Mesodermal cell (in vitro differentiated cells): ENCODE results near the gene CECR2.
"Not testable (repeated sequence)": the region's sequence is repeated elsewhere in the genome, so short reads cannot be mapped to it uniquely, and the experiment has no call there.

Experiments
- H3K27ac ChIP-seq: 2 replicates; pipeline ENCODE4 v1.7.0; 2013; ENCODE audit warnings: mild to moderate bottlenecking, low read depth, low read length, moderate library complexity; ENCODE audit not compliant: severe bottlenecking
- H3K36me3 ChIP-seq: 2 replicates; pipeline ENCODE4 v1.7.1; 2013; ENCODE audit warnings: mild to moderate bottlenecking, low read length, moderate library complexity; ENCODE audit not compliant: control insufficient read depth, insufficient read depth
- H3K4me1 ChIP-seq: one replicate; pipeline ENCODE4 v1.7.1; 2013; ENCODE audit warnings: mild to moderate bottlenecking, low read length; ENCODE audit not compliant: insufficient read depth, control insufficient read depth, poor library complexity, severe bottlenecking
- H3K4me3 ChIP-seq: 2 replicates; pipeline ENCODE4 v1.7.0; 2013; ENCODE audit warnings: low read length, control low read depth, mild to moderate bottlenecking; ENCODE audit not compliant: insufficient read depth, poor library complexity, severe bottlenecking; ENCODE audit errors: extremely low read depth
- H3K9me3 ChIP-seq: 2 replicates; pipeline ENCODE4 v1.7.1; 2013; ENCODE audit warnings: mild to moderate bottlenecking, low read length, moderate library complexity; ENCODE audit not compliant: control insufficient read depth
- WGBS, 2 experiments: methylation state at CpG; one replicate each; pipeline ENCODE4 v1.1.5; 2013; ENCODE audit warnings: missing lambda C conversion rate in 2 of 2; ENCODE audit not compliant: insufficient coverage in 2 of 2; 5-methylcytosine and 5-hydroxymethylcytosine counted together

CECR2 gene

DNA sequence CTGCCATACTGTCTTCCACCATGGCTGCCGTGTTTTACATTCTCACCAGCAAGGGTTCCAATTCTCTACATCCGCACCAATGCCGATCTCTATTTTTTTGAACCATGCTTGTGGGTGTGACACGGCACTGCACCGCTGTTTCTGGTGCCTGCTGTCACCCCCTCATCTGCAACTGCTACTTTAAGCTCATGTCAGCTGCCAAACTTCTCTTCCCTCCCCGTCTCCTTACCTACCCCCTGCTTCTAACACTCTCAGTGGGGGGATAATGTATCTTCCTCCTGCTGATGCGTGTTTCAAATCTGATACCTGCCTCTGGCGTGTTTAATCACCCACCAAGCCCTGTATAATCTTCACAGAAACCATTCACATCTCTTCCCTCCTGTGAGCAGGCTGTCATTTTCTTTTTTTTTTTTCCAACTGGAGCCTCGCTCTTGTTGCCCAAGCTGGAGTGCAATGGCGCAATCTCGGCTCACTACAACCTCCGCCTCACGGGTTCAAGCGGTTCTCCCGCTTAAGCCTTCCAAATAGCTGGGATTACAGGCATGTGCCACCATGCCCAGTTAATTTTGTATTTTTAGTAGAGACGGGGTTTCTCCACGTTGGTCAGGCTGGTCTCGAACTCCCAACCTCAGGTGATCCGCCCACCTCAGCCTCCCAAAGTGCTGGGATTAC lies 196.9 kb downstream of the CECR2 start:
- not testable (repeated sequence) for H3K4me3 ChIP-seq, H3K27ac ChIP-seq, H3K9me3 ChIP-seq, H3K36me3 ChIP-seq
- 92 to 96% methylated on average over 13 to 19 of the region's 19 CpGs for WGBS, 2 experiments
- peaks cover 22% of the 10 kb centered on the region for H3K4me1 ChIP-seq

DNA sequence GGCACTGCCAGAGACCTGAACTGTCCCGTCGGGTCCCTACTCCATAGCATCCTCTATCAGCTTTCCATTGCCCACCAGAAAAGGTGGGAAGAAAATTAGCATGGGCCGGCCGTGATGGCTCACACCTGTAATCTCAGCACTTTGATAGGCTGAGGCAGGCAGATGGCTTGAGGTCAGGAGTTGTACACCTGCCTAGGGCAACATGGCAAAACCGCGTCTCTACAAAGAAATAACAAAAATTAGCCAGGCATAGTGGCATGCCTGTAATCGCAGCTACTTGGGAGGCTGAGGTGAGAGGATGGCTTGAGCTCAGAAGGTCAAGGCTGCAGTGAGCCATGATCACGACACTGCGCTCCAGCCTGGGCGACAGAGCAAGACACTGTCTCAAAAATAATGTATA lies 197.5 kb downstream of the CECR2 start:
- Histone ChIP-seq H3K4me1 (peaks cover 22% of the 10 kb centered on the region), H3K27ac (no peak overlapping the region), H3K36me3 (no peaks in the 10 kb centered on the region), H3K4me3 (no peak overlapping the region), H3K9me3 (no peaks in the 10 kb centered on the region)
- WGBS, 2 experiments = 92 to 100% methylated on average over 6 to 8 of the region's 10 CpGs

DNA sequence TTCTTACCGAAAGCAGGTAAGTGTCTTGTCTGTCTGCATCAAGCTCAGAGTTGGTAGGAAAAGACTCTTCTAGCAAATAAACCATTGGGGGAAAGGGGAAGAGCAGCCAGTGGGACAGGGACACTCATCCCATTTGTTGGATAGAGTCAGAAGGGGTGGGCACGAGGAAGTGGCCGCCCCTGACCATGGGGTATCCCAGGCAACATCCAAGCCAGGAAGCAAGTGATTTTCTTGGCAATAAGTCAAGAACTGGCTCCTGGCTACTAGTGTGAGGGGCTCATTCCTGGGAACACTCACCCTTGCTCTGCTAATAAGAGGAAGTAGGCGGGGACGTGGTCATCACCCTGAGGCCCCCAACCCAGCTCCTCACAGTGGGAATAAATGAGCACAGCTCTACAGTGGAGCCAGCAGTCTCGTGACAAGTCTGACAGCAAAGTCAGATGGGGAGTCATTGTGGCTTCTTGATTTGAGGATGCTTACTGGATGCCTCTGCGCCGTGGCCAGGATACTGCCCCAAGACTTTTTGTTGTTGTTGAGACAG lies 200.8 kb downstream of the CECR2 start:
- no peak overlapping the region for H3K4me3 ChIP-seq
- peak overlapping the region; percentile 73 for H3K27ac ChIP-seq
- 74 to 86% methylated on average over 7 to 8 of the region's 8 CpGs for WGBS, 2 experiments

DNA sequence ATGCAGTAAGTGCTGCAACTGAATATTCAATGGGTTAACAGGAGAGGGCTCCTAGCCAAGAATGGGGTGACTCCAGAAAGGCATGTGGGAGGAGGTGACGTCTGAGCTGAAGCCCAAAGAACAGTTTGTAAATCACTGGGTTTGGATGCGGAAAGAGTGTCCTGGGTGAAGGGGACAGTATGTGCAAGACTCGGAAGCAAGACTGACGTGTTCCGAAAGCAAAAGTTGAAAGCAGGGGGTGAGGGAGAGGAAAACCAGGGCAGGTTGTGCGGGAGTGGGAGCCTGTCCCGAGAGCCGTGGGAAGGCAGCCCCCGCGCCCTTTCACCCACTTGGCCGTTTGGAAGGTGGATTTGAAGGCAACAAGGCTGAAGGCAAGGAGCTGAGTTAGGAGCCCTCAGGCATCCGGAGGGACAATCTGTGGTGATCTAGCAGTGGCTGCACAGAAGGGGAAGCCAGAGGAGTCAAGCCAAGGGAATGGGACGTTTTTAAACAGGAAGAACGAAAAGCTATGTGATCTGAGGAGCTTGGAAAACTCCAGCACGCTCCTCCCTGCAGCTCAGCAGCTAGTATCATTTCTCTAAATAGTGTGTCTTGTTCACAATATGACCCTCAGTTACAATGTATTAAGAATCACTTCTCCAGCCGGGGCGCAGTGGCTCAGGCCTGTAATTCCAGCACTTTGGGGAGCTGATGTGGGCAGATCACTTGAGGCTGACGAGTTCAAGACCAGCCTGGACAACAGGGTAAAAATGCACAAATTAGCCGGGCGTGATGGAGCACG lies 201.8 kb downstream of the CECR2 start:
- H3K27ac ChIP-seq = no peak overlapping the region
- H3K4me3 ChIP-seq = no peak overlapping the region
- H3K4me1 ChIP-seq = peaks cover 15% of the 10 kb centered on the region
- 89% methylated on average over 19 to 20 of the region's 21 CpGs for WGBS, 2 experiments
- no peaks in the 10 kb centered on the region for H3K9me3 ChIP-seq
- H3K36me3 ChIP-seq = no peaks in the 10 kb centered on the region

More for the DNA sequence above, 200.8 kb downstream of the CECR2 start:
- peaks cover 15% of the 10 kb centered on the region for H3K4me1 ChIP-seq
- no peaks in the 10 kb centered on the region for H3K36me3 ChIP-seq
- no peaks in the 10 kb centered on the region for H3K9me3 ChIP-seq

GRCh38 chr22:17575151-17575550 lies 205.9 kb downstream of the CECR2 start:
- 87 to 94% methylated on average over 3 of the region's 5 CpGs for WGBS, 2 experiments

DNA sequence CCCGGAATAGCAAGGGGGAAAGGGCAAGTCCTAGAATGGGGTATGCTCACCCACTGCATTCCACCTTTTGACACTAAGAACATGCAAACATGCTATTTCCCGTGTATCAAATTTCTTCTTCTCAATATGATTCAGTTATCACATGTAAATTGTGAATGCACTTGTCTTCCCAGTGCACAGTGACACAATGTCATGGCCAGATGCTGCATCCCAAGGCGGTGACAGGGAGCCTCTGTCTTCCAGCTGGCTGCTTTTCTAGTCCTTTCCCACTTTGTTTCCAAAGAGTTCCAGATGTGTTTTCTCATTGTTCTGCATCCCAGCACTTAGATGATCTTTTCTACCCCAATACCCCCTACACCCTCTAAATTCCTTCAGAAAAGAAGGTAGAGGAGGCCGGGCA lies 206.4 kb downstream of the CECR2 start:
- Histone ChIP-seq H3K4me3 (no peak overlapping the region), H3K27ac (no peak overlapping the region), H3K4me1 (peaks cover 11% of the 10 kb centered on the region), H3K36me3 (no peaks in the 10 kb centered on the region), H3K9me3 (no peaks in the 10 kb centered on the region)
- 83 to 100% methylated on average over 2 of the region's 4 CpGs for WGBS, 2 experiments

More at GRCh38 chr22:17575151-17575550, 205.9 kb downstream of the CECR2 start:
- Histone ChIP-seq H3K4me3 (no peak overlapping the region), H3K27ac (no peak overlapping the region), H3K4me1 (peaks cover 13% of the 10 kb centered on the region), H3K36me3 (no peaks in the 10 kb centered on the region), H3K9me3 (no peaks in the 10 kb centered on the region)

GRCh38 chr22:17576470-17576869 lies 207.2 kb downstream of the CECR2 start:
- WGBS, 2 experiments = 72 to 88% methylated on average over 5 to 6 of the region's 6 CpGs
- H3K9me3 ChIP-seq = no peaks in the 10 kb centered on the region
- peaks cover 9% of the 10 kb centered on the region for H3K4me1 ChIP-seq
- H3K36me3 ChIP-seq = no peaks in the 10 kb centered on the region
- H3K4me3 ChIP-seq = no peak overlapping the region
- peak overlapping the region; percentile 59 for H3K27ac ChIP-seq

GRCh38 chr22:17578136-17578754 lies 209.0 kb downstream of the CECR2 start:
- H3K9me3 ChIP-seq = no peaks in the 10 kb centered on the region
- H3K4me3 ChIP-seq = no peak overlapping the region
- H3K4me1 ChIP-seq = peaks cover 9% of the 10 kb centered on the region
- WGBS, 2 experiments = 91 to 96% methylated on average over 8 of the region's 11 CpGs
- H3K27ac ChIP-seq = no peak overlapping the region
- no peaks in the 10 kb centered on the region for H3K36me3 ChIP-seq

GRCh38 chr22:17579535-17579981 lies 210.3 kb downstream of the CECR2 start:
- WGBS, 2 experiments = 90 to 96% methylated on average over 12 to 13 of the region's 14 CpGs
- H3K36me3 ChIP-seq = no peaks in the 10 kb centered on the region
- H3K4me3 ChIP-seq = no peak overlapping the region
- peaks cover 9% of the 10 kb centered on the region for H3K4me1 ChIP-seq
- no peaks in the 10 kb centered on the region for H3K9me3 ChIP-seq
- no peak overlapping the region for H3K27ac ChIP-seq

DNA sequence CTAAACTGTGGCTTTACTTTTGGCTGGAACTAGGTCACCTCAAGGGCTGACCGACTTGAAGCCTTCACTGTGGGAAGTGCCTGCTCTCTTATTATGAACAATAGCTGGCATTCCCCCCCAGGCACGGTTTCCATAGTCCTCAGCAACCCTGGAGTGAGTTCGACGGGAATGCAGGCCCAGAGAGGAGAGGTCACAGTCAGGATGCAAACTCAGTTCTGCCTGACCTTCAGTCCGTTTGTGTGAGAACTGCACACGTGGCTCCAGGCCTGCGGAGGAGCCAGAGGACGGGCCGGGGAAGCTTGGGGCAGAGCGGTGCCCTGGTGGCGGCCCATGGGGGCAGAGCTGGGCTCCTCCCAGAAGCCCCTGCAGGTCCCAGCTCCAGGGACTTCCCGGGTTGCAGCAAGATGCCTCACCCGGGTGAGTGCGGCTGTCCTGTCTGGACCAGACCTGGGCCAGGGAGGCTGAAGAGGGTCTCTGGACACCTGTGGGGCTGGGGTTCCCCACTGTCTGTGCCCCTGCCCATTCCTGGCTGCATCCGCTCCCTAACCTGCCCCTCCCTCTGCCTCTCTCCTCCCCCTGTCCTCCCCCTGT lies 211.3 kb downstream of the CECR2 start:
- 62 to 69% methylated on average over 14 of the region's 15 CpGs for WGBS, 2 experiments
- Histone ChIP-seq H3K36me3 (no peaks in the 10 kb centered on the region), H3K27ac (no peak overlapping the region), H3K9me3 (no peaks in the 10 kb centered on the region), H3K4me1 (peaks cover 9% of the 10 kb centered on the region), H3K4me3 (no peak overlapping the region)
